ENCODE measurements around the gene PODN.

- TF ChIP-seq CTCF (IDR thresholded peaks at IDR 0.05) = no peak
- TF ChIP-seq POLR2A (IDR thresholded peaks at IDR 0.05) = no peak
These were observed 17.2 kb downstream of the PODN start for GRCh38 chr1:53079251-53079650.
